Activated naive CD4-positive, alpha-beta T cell (primary cell): ENCODE measurements around the gene CD37.
A peak's percentile ranks its signal among the peaks of the same experiment; 100 is the strongest.

Experiments used
- DNase-seq, 4 experiments: peaks; one replicate each; lab custom pipeline; 2025; lab: John Stamatoyannopoulos, UW

Gene CD37

GRCh38 chr19:49380391-49380790 is 45.2 kb downstream of the CD37 start:
- no peak for DNase-seq

- no peak for DNase-seq
Measured at GRCh38 chr19:49382639-49383038, 47.4 kb downstream of the CD37 start.

GRCh38 chr19:49383599-49383998 is 48.4 kb downstream of the CD37 start:
- DNase-seq: no peak

- DNase-seq: peak; percentile 52 to 78 (median 58)
Measured at GRCh38 chr19:49387936-49388372, 52.7 kb downstream of the CD37 start, which contains the start of gene KASH5. TSS of gene KASH5 (plus strand) at chr19:49388249. CDS start at chr19:49390884, 2,635 bp downstream.

GRCh38 chr19:49389406-49389805 is 54.2 kb downstream of the CD37 start:
- no peak for DNase-seq
